Cardiac muscle cell (in vitro differentiated cells and primary cell): Measurements from ENCODE around the gene AUTS2. TPM values are rescaled to one million over a fixed set of nuclear protein-coding genes. Genes with fewer than 3 reads are reported as not detected.

Source experiments
- DNase-seq, 2 donors: peaks; one replicate each; pipeline versions ENCODE4 v3.0.0 to v3.0.0-alpha.2; 2010 to 2017; ENCODE audit warnings: low read depth in 1 of 2, low spot score in 1 of 2
- H3K27ac ChIP-seq: fragments of 200-600 bp; sonication (generic); 2 replicates; pipeline ENCODE4 v1.5.1; 2016
- H3K27me3 ChIP-seq: fragments of 200-600 bp; sonication (generic); 2 replicates; pipeline ENCODE4 v1.6.0; 2016; ENCODE audit warnings: control low read depth
- H3K36me3 ChIP-seq: fragments of 200-600 bp; sonication (generic); 2 replicates; pipeline ENCODE4 v1.5.1; 2016; ENCODE audit warnings: control low read depth
- H3K4me1 ChIP-seq: fragments of 200-600 bp; sonication (generic); 2 replicates; pipeline ENCODE4 v1.8.1; 2017; ENCODE audit warnings: low read depth, mild to moderate bottlenecking, mixed run types
- H3K4me3 ChIP-seq: fragments of 200-600 bp; sonication (generic); 2 replicates; pipeline ENCODE4 v1.5.1; 2016; ENCODE audit warnings: mild to moderate bottlenecking
- H3K9me3 ChIP-seq: fragments of 200-600 bp; sonication (generic); 2 replicates; pipeline ENCODE4 v1.5.1; 2017; ENCODE audit warnings: low read depth, mild to moderate bottlenecking, control low read depth
- CTCF ChIP-seq: IDR thresholded peaks from 2 replicates; pipeline ENCODE4 v1.5.1; 2012; ENCODE audit warnings: low read depth, mild to moderate bottlenecking, low read length
- polyA plus RNA-seq: library from polyadenylated mRNA; unstranded; fragments of >200 nt; fragmentation: Nextera tagmentation; extraction: Ambion mirVana; gene quantifications from 2 replicates; pipeline ENCODE4 v1.2.1, GENCODE V29; 2016
- total RNA-seq: library from RNA; depleted of rRNA; stranded (reverse); fragments of >200 nt; gene quantifications from 2 replicates; pipeline ENCODE4 v1.2.3, GENCODE V29; 2016

AUTS2 gene
- total and polyA plus RNA-seq, 2 experiments from 2014 or later = 41.0 to 45.5 TPM

- Histone ChIP-seq H3K27ac (no peak overlapping the region), H3K36me3 (no peaks in the 10 kb centered on the region), H3K27me3 (no peaks in the 10 kb centered on the region), H3K9me3 (no peaks in the 10 kb centered on the region), H3K4me1 (peaks cover 9% of the 10 kb centered on the region), H3K4me3 (no peak overlapping the region)
- DNase-seq = peak in 1 of 2 donors; percentile 10
- TF ChIP-seq CTCF = no peak
Measured at GRCh38 chr7:69922026-69922803, 323.9 kb downstream of the AUTS2 start.

GRCh38 chr7:69927461-69927860 lies 329.2 kb downstream of the AUTS2 start:
- Histone ChIP-seq H3K4me1 (peaks cover 11% of the 10 kb centered on the region), H3K9me3 (no peaks in the 10 kb centered on the region), H3K36me3 (no peaks in the 10 kb centered on the region), H3K4me3 (no peak overlapping the region), H3K27ac (no peak overlapping the region), H3K27me3 (no peaks in the 10 kb centered on the region)
- DNase-seq = no peak
- no peak for TF ChIP-seq CTCF

GRCh38 chr7:69928621-69929020 lies 330.3 kb downstream of the AUTS2 start:
- H3K36me3 ChIP-seq = no peaks in the 10 kb centered on the region
- TF ChIP-seq CTCF = no peak

GRCh38 chr7:69929622-69930021 lies 331.3 kb downstream of the AUTS2 start:
- no peak for TF ChIP-seq CTCF
- Histone ChIP-seq H3K36me3 (no peaks in the 10 kb centered on the region), H3K9me3 (no peaks in the 10 kb centered on the region), H3K4me3 (no peak overlapping the region), H3K4me1 (peaks cover 18% of the 10 kb centered on the region), H3K27me3 (no peaks in the 10 kb centered on the region), H3K27ac (no peak overlapping the region)
- DNase-seq = no peak

More at GRCh38 chr7:69928621-69929020, 330.3 kb downstream of the AUTS2 start:
- Histone ChIP-seq H3K4me1 (peaks cover 8% of the 10 kb centered on the region), H3K27ac (no peak overlapping the region), H3K4me3 (no peak overlapping the region), H3K9me3 (no peaks in the 10 kb centered on the region), H3K27me3 (no peaks in the 10 kb centered on the region)
- DNase-seq = no peak

GRCh38 chr7:69932034-69932628 lies 333.9 kb downstream of the AUTS2 start:
- peak; percentile 79 for TF ChIP-seq CTCF
- no peak overlapping the region for H3K27ac ChIP-seq

More at GRCh38 chr7:69932034-69932628, 333.9 kb downstream of the AUTS2 start:
- H3K4me3 ChIP-seq = no peak overlapping the region
- H3K9me3 ChIP-seq = no peaks in the 10 kb centered on the region
- H3K4me1 ChIP-seq = peaks cover 37% of the 10 kb centered on the region
- DNase-seq = peak; percentile 59 to 67
- no peaks in the 10 kb centered on the region for H3K36me3 ChIP-seq
- H3K27me3 ChIP-seq = no peaks in the 10 kb centered on the region
